ENCODE results near the gene GAL3ST1. TPM values are rescaled to one million over a fixed set of nuclear protein-coding genes. Genes with fewer than 3 reads are reported as not detected.
A peak's percentile ranks its signal among the peaks of the same experiment; 100 is the strongest.

Gene GAL3ST1
- total RNA-seq, 1 donor from 2014 or later = 8.8 TPM

GRCh38 chr22:30607300-30607930 is 33.0 kb upstream of the GAL3ST1 start:
- Mint-ChIP-seq H3K27ac (ENCODE audit: unreplicated experiment) (peak overlapping the region; percentile 95), H3K4me3 (peak overlapping the region; percentile 93), H3K27me3 (ENCODE audit: low read depth) (no peaks in the 10 kb centered on the region), H3K9me3 (no peaks in the 10 kb centered on the region), H3K36me3 (ENCODE audit: low read depth) (peaks cover 3% of the 10 kb centered on the region), H3K4me1 (peaks cover 54% of the 10 kb centered on the region)
- no peak for DNase-seq (ENCODE audit: low read depth, low spot score)
- TF ChIP-seq, protein P1, sequence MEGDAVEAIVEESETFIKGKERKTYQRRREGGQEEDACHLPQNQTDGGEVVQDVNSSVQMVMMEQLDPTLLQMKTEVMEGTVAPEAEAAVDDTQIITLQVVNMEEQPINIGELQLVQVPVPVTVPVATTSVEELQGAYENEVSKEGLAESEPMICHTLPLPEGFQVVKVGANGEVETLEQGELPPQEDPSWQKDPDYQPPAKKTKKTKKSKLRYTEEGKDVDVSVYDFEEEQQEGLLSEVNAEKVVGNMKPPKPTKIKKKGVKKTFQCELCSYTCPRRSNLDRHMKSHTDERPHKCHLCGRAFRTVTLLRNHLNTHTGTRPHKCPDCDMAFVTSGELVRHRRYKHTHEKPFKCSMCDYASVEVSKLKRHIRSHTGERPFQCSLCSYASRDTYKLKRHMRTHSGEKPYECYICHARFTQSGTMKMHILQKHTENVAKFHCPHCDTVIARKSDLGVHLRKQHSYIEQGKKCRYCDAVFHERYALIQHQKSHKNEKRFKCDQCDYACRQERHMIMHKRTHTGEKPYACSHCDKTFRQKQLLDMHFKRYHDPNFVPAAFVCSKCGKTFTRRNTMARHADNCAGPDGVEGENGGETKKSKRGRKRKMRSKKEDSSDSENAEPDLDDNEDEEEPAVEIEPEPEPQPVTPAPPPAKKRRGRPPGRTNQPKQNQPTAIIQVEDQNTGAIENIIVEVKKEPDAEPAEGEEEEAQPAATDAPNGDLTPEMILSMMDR (conservative IDR thresholded peaks at IDR 0.05) = no peak

DNA sequence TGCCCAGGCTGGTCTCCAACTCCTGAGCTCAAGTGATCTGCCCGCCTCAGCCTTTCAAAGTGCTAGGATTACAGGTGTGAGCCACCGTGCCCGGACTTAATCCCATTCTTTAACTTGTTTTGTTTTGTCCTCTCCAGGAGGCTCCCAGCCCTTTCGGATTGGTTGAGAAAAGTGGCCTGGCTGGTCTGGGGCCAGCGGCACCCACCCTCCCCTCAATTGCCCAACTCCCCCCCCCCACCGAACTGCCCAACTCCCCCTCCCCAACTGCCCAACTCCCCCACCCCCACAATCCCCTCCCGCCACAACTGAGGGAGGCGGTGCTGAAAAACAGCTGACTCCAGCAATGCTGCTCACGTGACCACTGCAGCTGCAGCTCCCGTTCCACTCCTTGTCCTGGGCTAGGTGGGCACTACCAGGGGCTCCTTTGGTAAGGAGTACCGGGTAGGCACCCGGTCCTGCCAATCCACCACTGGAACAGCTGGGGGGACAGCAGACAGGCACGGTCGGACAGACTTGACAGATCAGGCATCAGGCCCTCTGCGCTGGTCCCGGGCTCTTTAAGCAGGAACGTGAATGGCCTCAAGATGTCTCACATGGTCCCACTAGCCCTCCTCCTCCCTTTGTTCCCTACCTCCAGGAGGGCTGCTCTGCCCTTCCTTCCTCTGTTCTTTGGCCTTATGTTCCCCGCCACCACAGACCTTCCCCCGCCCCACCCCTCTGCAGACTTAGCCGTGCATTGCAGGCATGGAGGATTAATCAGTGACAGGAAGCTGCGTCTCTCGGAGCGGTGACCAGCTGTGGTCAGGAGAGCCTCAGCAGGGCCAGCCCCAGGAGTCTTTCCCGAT is 32.2 kb upstream of the GAL3ST1 start, which contains the start of gene TCN2:
Gene TCN2 (plus strand): TSS at position 720 of the 845 bp plus-strand sequence. CDS start 158 bp downstream, outside the sequence.
- peaks cover 3% of the 10 kb centered on the region for H3K36me3 Mint-ChIP-seq (ENCODE audit: low read depth)
- H3K9me3 Mint-ChIP-seq = no peaks in the 10 kb centered on the region
- peak within 1 kb of the TSS; percentile 95 for H3K27ac Mint-ChIP-seq (ENCODE audit: unreplicated experiment)
- H3K4me3 Mint-ChIP-seq = peak within 1 kb of the TSS; percentile 93
- H3K27me3 Mint-ChIP-seq (ENCODE audit: low read depth) = no peaks in the 10 kb centered on the region
- H3K4me1 Mint-ChIP-seq = peaks cover 54% of the 10 kb centered on the region
- DNase-seq (ENCODE audit: low read depth, low spot score) = peak; percentile 51
- TF ChIP-seq, protein P1 (conservative IDR thresholded peaks at IDR 0.05) = peak; percentile 21

- Mint-ChIP-seq H3K27ac (ENCODE audit: unreplicated experiment) (no peak overlapping the region), H3K4me3 (peak overlapping the region; percentile 93), H3K9me3 (no peaks in the 10 kb centered on the region), H3K4me1 (peaks cover 54% of the 10 kb centered on the region), H3K36me3 (ENCODE audit: low read depth) (no peaks in the 10 kb centered on the region), H3K27me3 (ENCODE audit: low read depth) (no peaks in the 10 kb centered on the region)
- peak; percentile 48 for DNase-seq (ENCODE audit: low read depth, low spot score)
- TF ChIP-seq, protein P1 (conservative IDR thresholded peaks at IDR 0.05) = peak; percentile 76
These were observed 31.1 kb upstream of the GAL3ST1 start for GRCh38 chr22:30605449-30606110.

GRCh38 chr22:30604723-30605122 is 30.3 kb upstream of the GAL3ST1 start:
- peaks cover 45% of the 10 kb centered on the region for H3K4me1 Mint-ChIP-seq
- H3K4me3 Mint-ChIP-seq = no peak overlapping the region
- no peaks in the 10 kb centered on the region for H3K9me3 Mint-ChIP-seq
- no peak overlapping the region for H3K27ac Mint-ChIP-seq (ENCODE audit: unreplicated experiment)
- DNase-seq (ENCODE audit: low read depth, low spot score) = no peak
- TF ChIP-seq, protein P1 (conservative IDR thresholded peaks at IDR 0.05) = no peak
- no peaks in the 10 kb centered on the region for H3K27me3 Mint-ChIP-seq (ENCODE audit: low read depth)
- H3K36me3 Mint-ChIP-seq (ENCODE audit: low read depth) = no peaks in the 10 kb centered on the region

DNA sequence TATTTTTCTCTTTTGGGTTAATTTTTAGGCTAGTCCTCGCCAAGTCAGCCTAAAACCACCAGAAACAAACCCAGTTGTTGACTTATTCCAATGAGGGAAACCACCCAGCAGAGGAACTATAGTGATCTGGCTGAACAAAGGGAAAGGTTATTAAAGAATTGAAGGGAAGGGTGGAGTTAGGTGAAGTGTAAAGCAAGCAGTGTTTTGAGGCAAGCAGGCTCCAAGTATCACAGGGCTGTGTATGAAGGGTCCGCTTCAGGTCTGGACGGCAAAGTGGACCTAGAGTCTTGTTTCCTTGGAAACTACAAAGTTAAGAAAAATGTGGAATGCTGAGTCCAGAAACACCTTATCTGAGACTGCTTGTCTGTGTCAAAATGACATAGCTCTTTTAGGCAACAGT is 29.3 kb upstream of the GAL3ST1 start:
- no peak overlapping the region for H3K27ac Mint-ChIP-seq (ENCODE audit: unreplicated experiment)

More for the DNA sequence above, 29.3 kb upstream of the GAL3ST1 start:
- TF ChIP-seq, protein P1 (conservative IDR thresholded peaks at IDR 0.05) = no peak
- no peaks in the 10 kb centered on the region for H3K36me3 Mint-ChIP-seq (ENCODE audit: low read depth)
- H3K9me3 Mint-ChIP-seq = no peaks in the 10 kb centered on the region
- H3K27me3 Mint-ChIP-seq (ENCODE audit: low read depth) = no peaks in the 10 kb centered on the region
- no peak for DNase-seq (ENCODE audit: low read depth, low spot score)
- H3K4me1 Mint-ChIP-seq = peaks cover 36% of the 10 kb centered on the region
- peak overlapping the region; percentile 50 for H3K4me3 Mint-ChIP-seq

All from neural crest cell (in vitro differentiated cells).